Esophagus muscularis mucosa (tissue), 4 donors: ENCODE results near the gene SYNPO2L.

ENCODE experiments used
- CTCF ChIP-seq, 3 experiments: fragments of 200-600 bp in 2 of 3; fragments of 450-650 bp in 1 of 3; sonication (generic) in 2 of 3; IDR thresholded peaks; one replicate each; pipeline ENCODE4 v1.5.1; 2017 to 2019; ENCODE audit warnings: antibody characterized with exemption in 3 of 3, mild to moderate bottlenecking in 2 of 3, moderate library complexity in 1 of 3
- EP300 ChIP-seq: sonication (generic); formaldehyde crosslinking; IDR thresholded peaks from one replicate; pipeline ENCODE4 v1.6.1; 2017; ENCODE audit warnings: antibody characterized with exemption
- POLR2A ChIP-seq: fragments of 450-650 bp; IDR thresholded peaks from one replicate; pipeline ENCODE4 v1.6.1; 2017; ENCODE audit warnings: antibody characterized with exemption, moderate library complexity, mild to moderate bottlenecking, low read depth
- POLR2AphosphoS5 ChIP-seq, 2 donors: sonication (generic); formaldehyde crosslinking; IDR thresholded peaks; one replicate each; pipeline ENCODE4 v1.6.1; 2017; ENCODE audit warnings: antibody characterized with exemption in 2 of 2

GRCh38 chr10:73623056-73623455 lies 32.8 kb downstream of the SYNPO2L start:
- TF ChIP-seq CTCF (IDR thresholded peaks at IDR 0.05) (no peak), POLR2A (no peak), EP300 (no peak), POLR2AphosphoS5 (IDR thresholded peaks at IDR 0.05) (no peak)
